NOMO-1 treated with DMSO at 0.1 percent for 48 hours (cell line): ENCODE results near the gene CAB39.
A peak's percentile ranks its signal among the peaks of the same experiment; 100 is the strongest.
"Not testable (repeated sequence)": the region's sequence is repeated elsewhere in the genome, so short reads cannot be mapped to it uniquely, and the experiment has no call there.

Experiments used
- DNase-seq: peaks from one replicate; lab custom pipeline; 2025; ENCODE audit not compliant: unreplicated experiment; lab: John Stamatoyannopoulos, UW

The CAB39 gene

GRCh38 chr2:230682546-230682945 is 30.1 kb upstream of the CAB39 start:
- no peak for DNase-seq

- DNase-seq, result no peak
Observed at GRCh38 chr2:230684270-230685168, 28.1 kb upstream of the CAB39 start.

DNA sequence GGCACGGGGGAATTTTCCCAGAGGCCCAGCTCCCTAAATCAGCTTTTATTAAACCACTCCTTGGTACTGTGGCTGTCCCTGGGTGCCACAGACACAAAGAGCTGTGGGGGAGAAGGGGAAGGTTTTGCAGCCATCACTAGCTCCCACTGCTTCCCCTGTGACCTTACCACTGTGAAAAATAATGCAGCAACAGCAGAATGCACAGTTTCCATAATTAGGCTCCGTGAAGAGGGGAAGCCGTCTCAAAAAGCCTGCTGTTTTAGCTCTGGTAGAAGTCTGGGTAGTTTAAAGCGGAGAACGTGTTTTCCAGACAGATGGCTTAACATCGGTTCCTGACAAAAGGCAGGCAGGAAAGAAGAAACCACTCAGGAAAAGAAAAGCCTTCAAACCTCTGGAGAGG is 27.5 kb upstream of the CAB39 start:
- DNase-seq, result no peak

DNA sequence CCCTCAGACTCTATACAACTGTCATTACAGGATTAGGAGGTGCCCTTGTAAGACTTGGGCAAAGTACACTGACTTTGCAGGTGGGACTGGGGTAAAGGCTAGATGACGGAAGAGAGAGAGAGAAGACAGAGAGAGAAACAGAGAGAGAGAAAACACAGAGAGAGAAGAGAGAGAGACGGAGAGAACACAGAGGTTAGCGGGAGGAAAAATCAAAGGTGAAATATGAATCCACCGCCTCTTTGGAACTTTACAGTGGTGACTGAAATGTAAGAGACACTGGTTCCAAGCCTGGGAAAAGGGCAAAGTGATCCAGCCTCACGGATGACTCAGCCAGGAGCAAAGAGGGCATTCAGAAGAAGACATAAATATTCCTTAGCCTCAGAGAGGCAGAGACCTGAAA is 25.1 kb upstream of the CAB39 start:
- no peak for DNase-seq

DNA sequence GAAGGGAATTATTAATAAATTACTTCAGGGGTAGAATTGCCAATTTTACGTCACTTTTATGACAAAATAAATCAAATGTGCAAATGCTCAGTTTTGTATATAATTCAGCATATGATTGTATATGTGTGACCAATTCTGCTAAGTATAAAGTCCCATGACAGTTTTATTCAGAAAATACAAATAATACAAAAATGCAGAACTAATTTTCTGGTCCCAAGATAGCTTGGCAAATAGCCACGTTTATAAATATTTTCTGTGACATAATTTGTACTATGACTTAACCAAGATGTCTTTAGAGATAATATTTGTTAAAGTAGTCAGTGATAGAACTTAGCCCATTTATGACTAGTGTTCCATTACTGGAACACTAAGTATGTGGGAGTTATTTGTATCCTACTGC is 24.2 kb upstream of the CAB39 start:
- no peak for DNase-seq

DNA sequence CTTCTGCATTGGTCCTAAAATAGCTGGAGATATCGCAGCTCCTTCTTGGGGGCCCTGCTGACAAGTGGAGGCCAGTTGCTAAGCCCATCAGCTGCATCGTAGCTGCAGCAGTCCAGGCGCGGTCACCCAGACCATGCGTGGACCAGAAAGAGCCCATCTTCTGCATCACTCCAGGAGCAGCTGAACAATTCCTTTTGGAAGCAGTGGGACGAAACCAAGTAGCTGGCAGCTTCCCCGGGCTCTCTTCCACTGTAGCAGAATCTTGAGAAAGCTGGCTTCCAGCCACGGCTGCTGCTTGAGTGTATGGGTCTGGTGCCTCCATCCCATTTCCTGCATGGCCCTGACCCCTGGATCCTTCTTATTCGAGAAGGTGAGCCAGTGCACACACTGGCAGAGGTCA is 22.2 kb upstream of the CAB39 start:
- no peak for DNase-seq

- DNase-seq, result no peak
Observed at GRCh38 chr2:230691005-230691647, 21.5 kb upstream of the CAB39 start.

GRCh38 chr2:230692760-230693159 is 19.9 kb upstream of the CAB39 start:
- no peak for DNase-seq

GRCh38 chr2:230693411-230693810 is 19.2 kb upstream of the CAB39 start:
- DNase-seq, result no peak

DNA sequence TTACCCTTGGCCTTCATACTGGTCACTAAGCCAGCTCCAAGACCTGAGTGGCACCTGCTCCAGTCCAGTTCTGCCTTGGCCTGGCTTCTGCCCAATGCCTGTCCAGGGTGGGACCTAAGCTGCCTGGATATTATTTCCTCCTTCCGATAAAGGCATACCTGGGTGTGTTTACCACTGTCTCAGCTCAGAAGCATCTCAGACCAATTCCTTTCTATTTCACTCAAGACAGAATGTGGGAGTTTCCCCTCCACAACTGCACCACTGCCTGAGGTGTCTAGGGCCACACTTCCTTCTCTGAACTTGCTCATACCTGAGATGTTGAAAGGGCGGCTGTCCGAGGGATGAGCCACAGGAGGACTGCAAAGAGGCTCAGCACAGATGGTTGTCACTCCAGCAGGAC is 18.4 kb upstream of the CAB39 start:
- DNase-seq, result no peak

GRCh38 chr2:230695551-230695950 is 17.1 kb upstream of the CAB39 start:
- DNase-seq, result no peak

GRCh38 chr2:230696670-230697069 is 16.0 kb upstream of the CAB39 start:
- DNase-seq, result no peak

GRCh38 chr2:230697676-230698075 is 15.0 kb upstream of the CAB39 start:
- no peak for DNase-seq

DNA sequence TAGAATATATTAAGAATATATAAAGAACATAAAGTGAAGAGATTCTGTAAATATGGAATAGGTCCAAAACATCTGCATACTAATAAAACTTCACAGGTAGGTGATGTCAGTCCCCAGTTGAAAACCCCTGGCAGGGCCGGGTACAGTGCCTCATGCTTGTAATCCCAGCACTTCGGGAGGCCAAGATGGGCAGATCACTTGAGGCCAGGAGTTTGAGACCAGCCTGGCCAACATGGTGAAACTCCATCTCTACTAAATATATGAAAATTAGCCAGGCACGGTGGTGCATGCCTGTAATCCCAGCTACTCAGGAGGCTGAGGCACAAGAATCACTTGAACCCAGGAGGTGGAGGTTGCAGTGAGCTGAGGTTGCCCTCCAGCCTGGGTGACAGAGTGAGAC is 13.9 kb upstream of the CAB39 start:
- not testable (repeated sequence) for DNase-seq

DNA sequence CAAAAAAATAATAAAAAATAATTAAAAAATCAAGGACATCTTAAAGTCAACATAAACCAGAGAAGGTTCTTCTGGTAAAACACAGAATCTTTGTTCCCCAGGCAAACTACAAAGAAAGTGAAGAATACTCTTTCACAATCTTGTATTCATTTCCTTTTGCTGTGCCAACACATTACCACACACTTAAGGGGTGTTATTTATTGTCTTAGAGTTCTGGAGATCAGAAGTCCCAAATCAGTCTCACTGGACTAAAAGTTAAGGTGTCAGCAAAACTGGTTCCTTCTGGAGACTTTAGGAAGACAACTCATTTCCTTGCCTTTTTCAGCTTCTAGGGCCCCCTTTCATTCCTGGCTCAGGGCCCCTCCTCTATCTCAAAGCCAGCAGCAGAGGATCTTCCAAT is 12.2 kb upstream of the CAB39 start:
- peak; percentile 78 for DNase-seq

DNA sequence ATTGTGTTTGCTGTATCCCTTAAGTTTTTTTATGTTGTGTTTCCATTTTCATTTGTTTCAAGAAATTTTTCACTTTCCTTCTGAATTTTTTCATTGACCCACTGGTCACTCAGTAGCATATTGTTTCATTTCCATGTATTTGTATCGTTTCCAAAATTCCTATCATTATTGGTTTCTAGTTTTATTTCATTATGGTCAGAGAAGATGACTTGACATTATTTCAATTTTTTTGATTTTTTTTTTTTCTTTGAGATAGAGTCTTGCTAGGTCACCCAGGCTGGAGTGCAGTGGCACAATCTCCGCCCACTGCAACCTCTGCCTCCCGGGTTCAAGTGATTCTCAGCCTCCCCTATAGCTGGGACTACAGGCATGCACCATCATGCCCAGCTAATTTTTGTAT is 11.3 kb upstream of the CAB39 start:
- no peak for DNase-seq

DNA sequence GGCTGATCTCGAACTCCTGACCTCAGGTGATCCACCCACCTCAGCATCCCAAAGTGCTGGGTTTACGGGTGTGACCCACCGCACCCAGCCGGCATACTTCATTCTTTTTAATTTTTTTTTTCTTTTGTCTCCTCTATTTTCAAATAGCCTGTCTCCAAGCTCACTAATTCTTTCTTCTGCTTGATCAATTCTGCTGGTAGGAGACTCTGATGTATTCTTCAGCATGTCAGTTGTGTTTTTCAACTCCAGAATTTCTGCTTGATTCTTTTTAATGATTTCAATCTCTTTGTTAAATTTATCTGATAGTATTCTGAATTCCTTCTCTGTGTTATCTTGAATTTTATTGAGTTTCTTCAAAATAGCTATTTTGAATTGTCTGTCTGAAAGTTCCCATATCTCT is 10.2 kb upstream of the CAB39 start:
- DNase-seq, result not testable (repeated sequence)

DNA sequence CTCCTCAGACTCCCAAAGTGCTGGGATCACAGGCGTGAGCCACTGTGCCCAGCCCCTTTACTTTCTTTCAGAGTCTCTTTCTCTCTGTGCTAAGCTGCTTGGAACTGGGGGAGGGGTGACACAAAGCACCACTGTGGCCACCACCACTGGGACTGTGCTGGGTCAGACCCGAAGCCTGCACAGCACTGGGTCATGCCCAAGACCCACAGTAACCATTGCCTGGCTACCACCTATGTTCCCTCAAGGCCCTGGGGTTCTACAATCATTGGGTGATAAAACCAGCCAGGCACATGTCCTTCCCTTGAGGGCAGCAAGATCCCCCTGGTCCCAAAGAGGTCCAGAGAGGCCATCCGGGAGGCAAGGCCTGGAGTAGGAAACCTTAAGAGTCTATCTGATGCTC is 9.1 kb upstream of the CAB39 start:
- no peak for DNase-seq

DNA sequence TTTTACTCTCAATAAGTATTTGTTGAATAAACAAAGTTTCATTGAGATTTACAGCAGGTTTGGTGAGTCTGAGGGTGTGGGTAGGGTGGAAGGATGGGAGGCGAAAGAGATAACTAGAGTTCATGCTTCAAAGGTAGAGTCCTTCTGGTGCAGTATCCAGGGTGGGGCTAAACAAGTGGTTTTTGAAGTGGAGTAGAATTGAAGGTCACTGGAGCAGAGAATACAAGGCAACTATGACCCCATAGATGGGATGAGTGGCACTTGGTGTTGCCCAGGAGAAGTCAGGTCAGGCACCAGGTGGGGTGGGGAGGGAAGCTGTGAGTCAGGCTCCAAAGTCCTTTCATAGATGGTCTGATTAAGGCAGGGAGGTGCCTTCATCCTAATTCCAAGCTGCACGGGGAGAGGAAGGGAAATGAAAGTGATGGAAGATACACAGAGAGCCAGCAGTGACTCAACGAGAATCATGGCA is 6.6 kb upstream of the CAB39 start:
- DNase-seq, result no peak

- no peak for DNase-seq
Observed at GRCh38 chr2:230706966-230707365, 5.7 kb upstream of the CAB39 start.

DNA sequence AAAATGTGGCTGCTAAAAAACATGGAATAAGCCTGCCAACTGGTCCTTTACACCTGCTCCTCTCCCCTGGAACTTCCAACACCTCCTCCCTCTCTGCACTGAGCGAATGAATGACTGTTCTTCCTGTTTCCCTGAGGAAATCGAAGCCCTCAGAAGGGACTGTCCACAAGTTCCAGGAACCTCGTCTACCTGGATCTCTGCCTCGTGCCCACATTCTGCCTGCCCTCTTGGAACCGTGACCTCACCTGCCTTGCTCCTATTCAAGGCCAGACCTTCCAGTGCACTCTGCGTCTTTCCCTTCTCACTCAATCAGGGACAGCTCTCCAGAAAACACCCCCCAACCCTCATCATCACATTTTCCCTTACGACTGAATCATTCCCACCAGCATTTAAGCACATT is 4.4 kb upstream of the CAB39 start:
- DNase-seq, result no peak

DNA sequence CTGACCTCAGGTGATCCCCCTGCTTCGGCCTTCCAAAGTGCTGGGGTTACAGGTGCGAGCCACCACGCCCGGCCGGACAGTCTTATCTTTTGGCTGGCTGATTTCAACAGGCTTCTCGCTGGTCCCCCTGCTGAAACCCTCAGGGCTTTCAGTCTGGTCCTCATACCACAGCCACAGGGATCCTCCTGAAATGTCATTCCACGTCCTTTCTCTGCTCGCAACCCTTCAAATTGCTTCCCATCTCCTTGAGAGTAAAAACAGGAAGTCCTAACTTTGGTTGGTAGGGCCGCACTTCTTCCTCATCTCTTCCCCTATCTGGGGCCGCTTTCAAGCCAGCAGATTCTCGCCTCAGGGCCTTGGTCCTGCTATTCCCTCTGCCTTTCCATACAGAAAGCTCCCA is 1.4 kb upstream of the CAB39 start:
- peak; percentile 88 for DNase-seq
